HUES48 (cell line): Measurements from ENCODE around the gene DOK3.

ENCODE experiments used
- H3K27ac ChIP-seq: one replicate; pipeline ENCODE4 v1.7.0; 2013; ENCODE audit warnings: low read depth, low read length, inconsistent platforms
- H3K27me3 ChIP-seq: 2 replicates; pipeline ENCODE4 v1.6.1; 2013; ENCODE audit warnings: mild to moderate bottlenecking, low read length; ENCODE audit not compliant: control insufficient read depth, insufficient read depth
- H3K36me3 ChIP-seq: 2 replicates; pipeline ENCODE4 v1.6.1; 2013; ENCODE audit warnings: low read length; ENCODE audit not compliant: control insufficient read depth, insufficient read depth
- H3K4me1 ChIP-seq: 2 replicates; pipeline ENCODE4 v1.6.1; 2013; ENCODE audit warnings: mild to moderate bottlenecking, low read length; ENCODE audit not compliant: control insufficient read depth, insufficient read depth
- H3K4me3 ChIP-seq: 2 replicates; pipeline ENCODE4 v1.5.1; 2013; ENCODE audit warnings: mild to moderate bottlenecking, low read depth, low read length
- H3K9ac ChIP-seq: 2 replicates; pipeline ENCODE4 v1.6.1; 2013; ENCODE audit warnings: mild to moderate bottlenecking, low read depth, low read length, moderate library complexity
- H3K9me3 ChIP-seq: 2 replicates; pipeline ENCODE4 v1.6.1; 2013; ENCODE audit warnings: low read length; ENCODE audit not compliant: control insufficient read depth, insufficient read depth

The DOK3 gene

DNA sequence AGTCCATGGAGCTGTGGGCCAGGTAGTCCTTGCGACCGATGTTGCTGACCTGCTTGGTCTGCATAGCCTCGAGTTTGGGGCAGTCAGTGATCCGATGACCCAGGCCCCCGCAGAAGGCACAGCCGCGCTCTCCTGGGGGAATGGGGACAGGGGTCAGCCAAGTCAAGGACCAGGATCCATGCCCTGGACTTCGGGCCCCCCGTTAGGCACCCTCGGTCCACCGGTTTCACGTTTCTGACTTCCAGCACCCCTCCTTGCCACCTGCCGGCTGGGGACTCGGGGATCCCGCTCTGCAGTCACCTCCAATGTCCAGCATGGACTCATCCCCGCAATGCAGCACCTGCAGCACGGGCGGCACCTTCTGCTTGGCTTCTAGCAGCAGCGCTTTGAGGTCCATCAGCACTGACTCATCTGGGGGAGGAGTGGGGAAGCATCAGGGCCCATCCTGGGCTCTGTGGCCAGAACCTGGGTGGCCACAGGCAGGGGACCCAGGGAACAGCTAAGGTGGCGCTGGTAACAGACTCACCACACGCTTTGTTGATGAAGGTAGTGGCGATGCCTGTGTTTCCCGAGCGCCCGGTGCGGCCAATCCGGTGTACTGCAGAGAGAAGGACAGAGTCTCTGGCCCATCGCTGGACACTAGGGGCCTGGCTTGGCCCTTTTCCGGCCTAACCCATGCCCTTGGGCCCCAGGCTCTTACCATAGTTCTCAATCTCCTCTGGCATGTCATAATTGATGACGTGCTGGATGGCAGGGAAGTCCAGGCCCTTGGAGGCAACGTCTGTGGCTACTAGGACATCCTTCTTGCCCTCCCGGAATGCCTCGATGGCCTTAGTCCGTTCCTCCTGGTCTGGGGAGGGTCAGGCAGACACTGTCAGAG lies 2.4 kb upstream of the DOK3 start:
- Histone ChIP-seq H3K27me3 (no peaks in the 10 kb centered on the region), H3K36me3 (peaks cover 67% of the 10 kb centered on the region), H3K27ac (no peak overlapping the region), H3K9ac (no peak overlapping the region), H3K4me3 (no peak overlapping the region), H3K4me1 (peaks cover 20% of the 10 kb centered on the region), H3K9me3 (no peaks in the 10 kb centered on the region)

DNA sequence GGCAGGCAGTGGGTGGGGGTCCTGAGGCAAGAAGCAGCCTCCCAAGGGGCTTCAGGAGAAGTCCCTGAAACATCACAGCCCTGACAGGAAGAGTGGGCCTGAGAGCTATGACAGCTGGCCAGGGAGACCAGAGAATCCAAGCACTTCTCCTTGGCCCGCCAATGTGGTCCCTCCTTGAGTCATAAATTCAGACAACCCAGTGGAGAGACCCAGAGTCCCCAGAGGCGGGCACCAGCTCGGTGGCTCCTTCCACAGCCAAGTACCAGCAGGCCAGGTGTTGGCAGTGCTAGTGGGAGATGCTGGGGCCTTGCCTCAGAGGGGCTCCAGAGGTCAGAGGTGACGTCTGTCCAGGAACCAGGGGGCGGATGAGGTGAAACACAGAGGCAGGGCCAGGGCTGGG lies 1.6 kb upstream of the DOK3 start:
- Histone ChIP-seq H3K4me3 (no peak overlapping the region), H3K27me3 (no peaks in the 10 kb centered on the region), H3K27ac (no peak overlapping the region), H3K9me3 (no peaks in the 10 kb centered on the region), H3K4me1 (peaks cover 20% of the 10 kb centered on the region), H3K9ac (no peak overlapping the region), H3K36me3 (peaks cover 67% of the 10 kb centered on the region)

DNA sequence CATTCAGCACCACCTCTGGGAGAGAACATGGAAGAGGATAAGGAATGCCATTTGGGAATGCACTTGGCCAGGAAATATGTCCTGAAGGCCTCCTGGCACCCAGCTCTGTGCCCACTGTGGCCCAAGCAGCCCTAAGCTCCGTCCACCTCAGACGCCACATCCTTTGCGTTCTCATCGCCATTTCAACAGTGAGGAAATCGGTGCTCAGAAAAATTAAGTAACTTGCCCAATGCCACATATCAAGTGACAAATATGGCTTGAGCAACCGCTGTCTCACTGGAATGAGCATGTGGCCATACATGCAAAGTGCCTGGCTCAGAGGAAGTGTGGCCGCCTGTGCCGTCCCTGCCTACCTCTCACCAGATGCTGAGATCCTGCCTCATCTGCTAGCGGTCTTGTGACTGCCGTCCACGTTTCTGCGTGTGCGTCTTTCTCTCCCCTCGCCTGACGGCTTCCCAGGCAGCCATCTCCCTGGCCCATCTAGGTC lies 984 bp upstream of the DOK3 start:
- no peaks in the 10 kb centered on the region for H3K27me3 ChIP-seq
- H3K4me3 ChIP-seq, result no peak overlapping the region
- peaks cover 17% of the 10 kb centered on the region for H3K4me1 ChIP-seq
- no peak overlapping the region for H3K27ac ChIP-seq
- H3K9ac ChIP-seq, result no peak overlapping the region
- no peaks in the 10 kb centered on the region for H3K9me3 ChIP-seq
- H3K36me3 ChIP-seq, result peaks cover 63% of the 10 kb centered on the region

DNA sequence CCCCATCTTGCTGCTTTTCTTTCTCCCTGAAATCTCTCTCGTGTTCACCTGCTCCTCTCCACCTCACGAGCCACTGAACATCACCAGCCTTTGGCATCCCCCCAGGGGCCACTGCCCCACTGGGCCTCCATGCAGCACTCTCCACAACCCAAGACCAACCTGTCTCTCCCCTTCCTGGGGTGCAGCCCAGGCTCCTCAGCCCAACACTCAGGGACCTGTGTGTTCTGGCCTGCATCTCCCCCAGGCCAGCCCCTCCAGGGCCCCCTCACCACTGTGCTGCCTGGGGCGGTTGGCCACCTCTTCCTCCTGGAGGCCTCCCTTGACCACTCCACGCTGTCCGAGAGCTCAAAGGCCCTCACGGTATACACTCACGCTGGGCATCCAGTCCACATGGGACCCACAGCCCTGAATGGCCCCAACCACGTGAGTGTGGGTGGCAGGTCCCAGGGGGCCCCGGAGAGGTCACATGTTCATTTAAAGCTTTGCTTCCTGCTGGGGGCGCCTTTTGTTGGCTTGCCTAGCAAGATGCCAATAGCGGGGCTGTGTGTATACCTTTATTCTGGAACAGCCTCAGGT lies 453 bp upstream of the DOK3 start:
- Histone ChIP-seq H3K27ac (no peak overlapping the region), H3K4me3 (no peak overlapping the region), H3K9ac (no peak overlapping the region), H3K36me3 (peaks cover 58% of the 10 kb centered on the region), H3K27me3 (no peaks in the 10 kb centered on the region), H3K9me3 (no peaks in the 10 kb centered on the region), H3K4me1 (peaks cover 15% of the 10 kb centered on the region)

DNA sequence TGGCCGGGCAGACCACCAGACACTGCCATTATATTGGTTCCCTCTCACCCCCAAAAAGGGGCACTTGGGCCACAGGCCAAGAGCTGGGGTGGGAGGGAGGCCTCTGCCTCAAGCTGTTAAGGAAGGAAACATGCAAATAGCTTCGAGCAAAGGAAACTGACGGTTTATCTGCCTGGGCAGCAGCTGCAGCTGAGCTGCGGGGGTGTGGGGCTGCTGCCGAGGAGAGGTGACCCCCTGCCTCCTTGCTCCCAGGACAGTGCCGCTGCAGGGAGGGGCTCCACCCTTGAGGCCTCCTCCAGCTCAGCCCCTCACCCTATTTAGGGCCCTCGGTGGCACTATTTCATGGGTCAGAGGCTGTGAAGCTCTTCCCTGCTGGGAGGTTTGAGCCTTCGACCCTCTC lies 789 bp downstream of the DOK3 start:
- Histone ChIP-seq H3K27ac (no peak overlapping the region), H3K27me3 (no peaks in the 10 kb centered on the region), H3K9ac (no peak overlapping the region), H3K4me1 (peaks cover 15% of the 10 kb centered on the region), H3K36me3 (peaks cover 45% of the 10 kb centered on the region), H3K4me3 (no peak overlapping the region), H3K9me3 (no peaks in the 10 kb centered on the region)

DNA sequence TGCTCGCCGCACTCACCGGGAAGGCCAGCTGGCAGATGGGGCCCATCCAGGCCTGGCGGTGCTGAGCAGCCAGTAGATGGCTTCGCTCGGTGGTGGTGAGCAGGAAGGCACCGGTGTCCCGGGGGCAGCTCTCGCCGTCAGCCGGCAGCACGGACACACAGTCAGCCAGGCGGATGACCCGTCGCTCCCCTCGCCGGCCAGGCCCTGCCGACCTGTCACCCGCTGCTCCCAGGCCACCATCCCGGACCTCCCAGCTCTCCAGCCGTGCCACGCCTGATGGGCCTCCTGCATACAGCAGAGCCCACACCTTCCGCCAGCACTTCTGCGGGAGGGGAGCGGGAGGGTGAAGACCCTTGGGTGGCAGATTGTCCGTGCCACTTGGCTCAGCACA lies 1.4 kb downstream of the DOK3 start:
- H3K9ac ChIP-seq, result no peak overlapping the region
- H3K27ac ChIP-seq, result no peak overlapping the region
- no peak overlapping the region for H3K4me3 ChIP-seq
- peaks cover 15% of the 10 kb centered on the region for H3K4me1 ChIP-seq
- no peaks in the 10 kb centered on the region for H3K27me3 ChIP-seq
- peaks cover 39% of the 10 kb centered on the region for H3K36me3 ChIP-seq
- H3K9me3 ChIP-seq, result no peaks in the 10 kb centered on the region

DNA sequence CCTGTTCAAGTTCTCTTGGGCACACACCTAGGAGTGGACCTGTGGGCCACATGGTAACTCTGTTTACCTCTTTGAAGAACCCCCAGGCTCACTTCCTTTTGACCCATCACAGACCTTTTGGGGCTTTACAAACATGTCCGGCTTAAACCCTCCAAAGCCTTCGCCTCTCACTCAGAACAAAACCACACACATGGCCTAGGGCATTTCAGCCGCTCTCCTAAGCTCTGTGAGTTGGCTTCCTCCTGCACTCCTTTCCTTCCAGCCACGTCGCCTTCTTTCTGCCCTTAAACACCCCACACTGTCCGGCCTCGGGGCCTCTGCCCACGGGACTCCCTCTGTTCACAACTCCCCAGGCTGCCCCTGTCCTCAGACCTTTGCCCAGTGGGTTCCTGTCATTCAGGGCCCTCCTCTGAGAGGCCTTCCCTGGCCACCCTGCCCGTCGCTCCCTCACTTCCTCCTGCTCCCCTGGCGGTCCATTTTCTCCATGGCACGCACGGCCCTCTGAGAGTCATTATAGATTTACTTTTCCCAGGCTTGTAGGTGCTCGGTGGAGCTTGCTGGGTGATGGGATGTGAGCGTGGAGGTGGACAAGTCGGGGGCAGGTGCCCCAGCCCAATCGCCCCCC lies 1.9 kb downstream of the DOK3 start:
- H3K4me3 ChIP-seq, result no peak overlapping the region
- H3K4me1 ChIP-seq, result peaks cover 15% of the 10 kb centered on the region
- no peaks in the 10 kb centered on the region for H3K27me3 ChIP-seq
- H3K9ac ChIP-seq, result no peak overlapping the region
- H3K36me3 ChIP-seq, result peaks cover 34% of the 10 kb centered on the region
- H3K27ac ChIP-seq, result no peak overlapping the region
- no peaks in the 10 kb centered on the region for H3K9me3 ChIP-seq

DNA sequence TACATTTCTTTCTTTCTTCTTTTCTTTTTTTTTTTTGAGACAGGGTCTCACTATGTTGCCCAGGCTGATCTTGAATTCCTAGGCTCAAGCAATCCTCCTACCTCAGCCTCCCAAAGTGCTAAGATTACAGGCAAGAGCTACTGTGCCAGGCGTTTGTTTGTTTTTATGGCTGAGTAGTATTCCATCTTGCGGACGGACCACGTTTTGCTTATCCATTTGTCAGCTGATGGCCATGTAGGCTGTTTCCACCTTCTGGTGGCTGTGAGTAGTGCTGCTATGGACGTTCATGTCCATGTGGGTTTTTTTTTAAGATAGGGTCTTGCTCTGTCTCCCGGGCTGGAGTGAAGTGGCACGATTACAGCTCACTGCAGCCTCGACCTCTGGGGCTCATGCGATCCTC lies 2.5 kb downstream of the DOK3 start:
- H3K4me3 ChIP-seq, result no peak overlapping the region
- no peak overlapping the region for H3K27ac ChIP-seq
- no peak overlapping the region for H3K9ac ChIP-seq
- H3K4me1 ChIP-seq, result peaks cover 15% of the 10 kb centered on the region
- peaks cover 29% of the 10 kb centered on the region for H3K36me3 ChIP-seq
- H3K27me3 ChIP-seq, result no peaks in the 10 kb centered on the region
- no peaks in the 10 kb centered on the region for H3K9me3 ChIP-seq

DNA sequence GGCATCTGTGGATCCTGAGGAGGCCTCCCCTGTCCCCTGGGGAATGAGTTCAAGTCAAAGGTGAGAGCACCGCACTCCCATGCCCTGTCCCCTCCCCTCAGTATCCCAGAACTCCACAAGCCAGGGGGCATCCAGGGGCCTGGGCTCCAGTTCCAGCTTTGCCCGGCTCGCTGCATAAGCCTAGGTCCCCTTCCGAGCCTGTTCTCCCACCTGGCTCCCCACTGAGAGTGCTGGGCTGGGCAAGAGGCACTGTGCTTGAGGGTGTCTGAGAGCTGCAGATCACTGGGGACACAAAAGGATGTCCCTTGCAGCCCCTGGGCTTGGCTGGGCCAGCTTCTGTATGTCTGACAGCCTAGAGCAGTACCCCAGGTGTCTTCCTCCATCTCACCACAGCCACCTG lies 4.6 kb downstream of the DOK3 start:
- Histone ChIP-seq H3K4me1 (peaks cover 22% of the 10 kb centered on the region), H3K9ac (no peak overlapping the region), H3K36me3 (peaks cover 8% of the 10 kb centered on the region; the same call in 1 of the 2 replicates), H3K4me3 (no peak overlapping the region), H3K27me3 (no peaks in the 10 kb centered on the region), H3K27ac (no peak overlapping the region), H3K9me3 (no peaks in the 10 kb centered on the region)

DNA sequence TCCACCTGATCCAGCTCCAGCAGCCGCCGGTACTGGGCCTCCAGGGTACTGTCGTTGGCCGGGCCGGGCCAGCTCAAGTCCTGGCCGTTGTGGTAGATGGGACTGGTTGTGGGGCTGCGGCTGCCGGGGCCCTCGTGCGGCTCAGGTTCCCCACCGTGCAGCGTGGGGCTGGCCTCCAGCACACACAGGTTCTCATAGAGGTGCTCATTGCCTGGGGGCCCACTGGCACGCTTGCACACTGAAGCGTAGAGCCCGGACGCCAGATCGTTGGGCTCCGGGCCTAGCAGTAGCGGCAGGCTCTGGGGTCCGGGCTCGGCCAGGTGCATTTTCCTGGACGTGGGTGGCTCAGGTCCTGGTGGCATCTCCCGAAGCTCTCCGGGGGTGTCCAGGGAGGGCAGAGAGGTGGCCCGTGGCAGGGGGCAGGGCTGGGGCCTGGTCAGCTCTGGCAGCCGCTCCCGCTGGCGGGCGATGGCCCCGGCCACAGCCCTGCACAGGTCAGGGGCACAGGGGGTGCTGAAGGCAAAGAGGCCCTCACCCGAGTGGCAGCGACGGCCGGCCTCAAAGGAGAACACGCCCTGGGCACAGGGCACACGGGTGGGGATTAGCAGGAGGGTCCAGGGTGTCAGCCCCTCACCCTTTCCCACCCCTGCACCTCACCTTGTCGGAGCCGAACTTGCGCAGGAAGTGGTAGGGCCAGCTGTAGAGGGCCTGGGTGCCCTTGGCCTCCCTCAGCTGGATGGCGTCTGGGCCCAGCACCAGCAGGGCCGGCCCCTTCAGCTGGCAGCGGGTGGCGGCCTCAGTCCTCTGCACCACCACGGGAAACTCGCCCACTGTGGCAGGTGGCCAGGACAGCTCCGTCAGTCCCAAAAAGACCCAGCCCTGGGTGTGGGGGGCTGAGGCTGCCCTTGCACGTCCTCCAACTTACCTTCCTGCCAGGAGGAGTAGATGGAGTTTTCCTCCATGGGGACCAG lies 5.3 kb downstream of the DOK3 start:
- Histone ChIP-seq H3K27ac (no peak overlapping the region), H3K4me1 (peaks cover 15% of the 10 kb centered on the region), H3K4me3 (no peak overlapping the region), H3K36me3 (peaks cover 8% of the 10 kb centered on the region; the same call in 1 of the 2 replicates), H3K9ac (no peak overlapping the region), H3K9me3 (no peaks in the 10 kb centered on the region), H3K27me3 (0 out of 2 replicates have a peak, but pooled peaks cover 6% of the 10 kb centered on the region)
